GM04504 (cell line): Measurements from ENCODE around the gene PLEKHG4B.
A peak's percentile ranks its signal among the peaks of the same experiment; 100 is the strongest.

Source experiments
- DNase-seq: peaks from one replicate; pipeline ENCODE4 v3.0.0-alpha.2; 2012; ENCODE audit warnings: low read depth

The PLEKHG4B gene

DNA sequence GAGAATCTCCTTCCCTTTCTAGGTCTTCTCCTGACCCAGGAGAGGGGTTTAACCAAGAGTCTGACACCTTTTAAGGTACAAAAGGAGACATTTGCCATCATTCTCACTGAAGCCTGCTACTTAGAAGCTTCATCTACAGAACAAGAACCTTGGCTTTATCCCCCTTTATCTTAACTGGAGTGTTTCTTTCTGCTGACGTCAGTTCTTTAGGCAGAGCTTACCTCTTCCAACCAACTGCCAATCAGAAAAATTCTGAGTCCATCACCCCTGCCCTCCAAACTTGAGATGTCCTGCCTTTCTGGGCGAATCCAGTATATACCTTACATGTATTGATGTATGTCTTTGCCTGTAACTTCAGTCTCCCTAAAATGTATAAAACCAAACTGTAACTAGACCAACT, 37.2 kb downstream of the PLEKHG4B start:
- DNase-seq, result no peak

DNA sequence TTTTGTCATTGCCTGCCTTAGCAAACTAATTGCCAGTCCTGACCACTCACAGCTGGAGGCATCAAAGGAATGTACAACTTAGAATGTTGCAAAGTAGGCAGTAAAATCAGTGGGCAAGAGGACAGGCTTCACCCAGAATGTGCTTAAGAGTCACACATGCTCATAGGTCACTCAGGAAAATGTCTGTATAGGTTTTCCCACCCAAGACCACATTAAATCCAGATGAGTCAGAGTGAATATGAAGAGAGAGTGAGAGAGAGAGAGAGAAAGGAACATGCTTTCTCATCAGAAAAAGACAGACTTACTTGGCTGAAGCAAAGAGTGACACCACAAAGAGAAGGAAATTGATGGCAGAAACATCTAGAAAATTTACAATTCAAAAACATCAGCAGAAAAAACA, 37.9 kb downstream of the PLEKHG4B start:
- peak; percentile 71 for DNase-seq

DNA sequence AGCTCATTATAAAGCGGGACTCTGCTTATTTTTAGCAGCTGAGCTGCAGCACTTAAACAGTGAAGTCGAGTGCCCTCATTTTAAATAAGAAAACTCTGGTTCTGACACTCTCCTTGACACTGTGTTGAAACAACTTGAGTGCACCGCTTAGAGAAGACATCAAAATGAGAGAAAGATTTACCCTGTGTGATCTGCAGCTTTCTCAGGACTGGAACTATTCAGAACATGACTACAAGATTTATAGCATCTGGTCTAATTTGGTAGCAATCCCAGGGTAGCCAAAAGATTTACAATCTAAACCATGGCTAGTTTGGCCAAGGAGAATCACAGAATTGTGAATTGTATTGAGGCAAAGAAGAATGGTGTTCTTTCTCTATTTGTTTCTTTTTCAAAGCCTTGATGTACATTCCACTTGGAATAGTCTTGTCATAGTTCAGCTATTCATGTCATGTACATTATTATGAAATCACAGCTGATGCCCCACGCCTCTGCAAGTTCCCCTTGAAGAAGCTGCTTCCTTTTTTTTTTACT, 38.7 kb downstream of the PLEKHG4B start:
- DNase-seq, result peak; percentile 52

DNA sequence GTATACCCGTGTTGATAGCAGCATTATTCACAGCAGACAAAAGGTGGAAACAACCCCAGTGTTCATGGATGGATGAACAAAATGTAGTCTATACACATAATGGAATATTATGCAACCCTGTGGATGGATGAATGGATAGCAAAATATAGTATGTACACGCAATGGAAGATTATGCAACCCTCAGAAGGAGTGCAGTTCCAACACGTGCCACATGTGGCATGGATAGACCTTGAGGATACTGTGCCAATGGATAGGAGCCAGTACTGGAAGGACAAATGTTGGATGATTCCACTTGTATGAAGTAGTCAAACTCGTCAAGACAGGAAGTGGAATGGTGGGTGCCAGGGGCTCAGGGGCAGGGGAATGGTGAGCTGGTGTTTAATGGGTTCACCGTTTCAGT, 44.9 kb downstream of the PLEKHG4B start:
- DNase-seq, result no peak

DNA sequence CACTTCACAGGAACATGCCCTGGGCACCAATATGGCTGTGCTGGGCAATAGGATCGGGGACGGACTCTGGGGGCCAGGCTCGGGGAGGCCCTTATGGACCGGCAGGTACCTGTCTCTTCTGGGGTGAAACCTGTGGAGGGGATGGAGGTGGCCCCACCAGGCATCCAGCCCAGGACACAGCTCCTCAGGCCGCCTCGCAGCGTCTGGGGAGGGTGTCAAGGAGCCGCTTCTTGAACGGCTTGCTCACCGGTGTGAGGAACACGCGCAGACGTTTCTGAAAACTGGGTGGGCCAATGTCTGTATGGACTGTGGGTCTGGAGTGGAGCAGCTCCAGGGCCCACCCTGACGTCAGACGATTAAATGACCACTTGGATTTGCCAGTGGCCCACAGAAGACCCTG, 45.8 kb downstream of the PLEKHG4B start:
- DNase-seq, result no peak

DNA sequence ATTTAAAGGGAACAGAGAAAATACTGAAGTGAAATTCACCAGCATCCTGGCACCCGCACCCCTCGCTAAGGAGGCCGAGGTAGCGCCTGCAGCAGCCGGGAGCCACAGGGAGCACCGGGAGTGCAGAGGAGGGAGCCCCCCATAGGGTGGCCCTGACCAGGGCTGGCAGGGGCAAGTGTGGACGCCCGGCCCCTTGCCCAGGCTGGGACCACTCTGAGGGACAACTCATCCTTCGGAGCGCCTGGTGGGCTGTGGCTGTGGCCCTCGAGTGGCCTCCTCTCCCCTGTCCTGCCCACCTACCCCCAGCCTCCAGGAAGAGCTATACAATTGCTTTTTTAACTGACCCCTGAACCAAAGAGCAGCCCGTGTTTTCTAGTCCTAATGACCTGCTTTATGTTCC, 47.0 kb downstream of the PLEKHG4B start:
- DNase-seq, result no peak

DNA sequence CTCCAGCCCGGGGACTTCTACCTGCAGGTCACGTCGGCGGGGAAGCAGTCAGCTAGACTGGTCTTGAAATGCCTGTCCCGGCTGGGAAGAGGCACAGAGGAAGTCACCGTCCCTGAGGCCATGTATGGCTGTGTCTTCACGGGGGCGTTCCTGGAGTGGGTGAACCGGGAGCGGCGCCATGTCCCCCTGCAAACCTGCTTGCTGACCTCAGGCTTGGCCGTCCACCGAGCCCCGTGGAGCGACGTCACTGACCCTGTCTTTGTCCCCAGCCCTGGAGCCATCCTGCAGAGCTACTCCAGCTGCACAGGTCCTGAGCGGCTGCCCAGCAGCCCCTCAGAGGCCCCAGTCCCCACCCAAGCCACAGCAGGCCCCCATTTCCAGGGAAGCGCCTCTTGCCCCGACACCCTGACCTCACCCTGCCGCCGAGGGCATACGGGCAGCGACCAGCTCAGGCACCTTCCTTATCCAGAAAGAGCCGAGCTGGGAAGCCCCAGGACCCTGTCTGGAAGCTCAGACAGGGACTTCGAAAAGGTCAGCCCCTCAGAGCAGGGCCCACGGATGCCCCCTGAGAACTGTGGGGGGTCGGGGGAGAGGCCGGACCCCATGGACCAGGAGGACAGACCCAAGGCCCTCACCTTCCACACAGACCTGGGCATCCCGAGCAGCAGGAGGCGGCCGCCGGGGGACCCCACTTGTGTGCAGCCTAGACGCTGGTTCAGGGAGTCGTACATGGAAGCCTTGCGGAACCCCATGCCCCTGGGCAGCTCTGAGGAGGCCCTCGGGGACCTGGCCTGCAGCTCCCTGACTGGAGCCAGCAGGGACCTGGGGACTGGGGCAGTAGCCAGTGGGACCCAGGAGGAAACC, 47.8 kb downstream of the PLEKHG4B start:
- DNase-seq, result no peak

DNA sequence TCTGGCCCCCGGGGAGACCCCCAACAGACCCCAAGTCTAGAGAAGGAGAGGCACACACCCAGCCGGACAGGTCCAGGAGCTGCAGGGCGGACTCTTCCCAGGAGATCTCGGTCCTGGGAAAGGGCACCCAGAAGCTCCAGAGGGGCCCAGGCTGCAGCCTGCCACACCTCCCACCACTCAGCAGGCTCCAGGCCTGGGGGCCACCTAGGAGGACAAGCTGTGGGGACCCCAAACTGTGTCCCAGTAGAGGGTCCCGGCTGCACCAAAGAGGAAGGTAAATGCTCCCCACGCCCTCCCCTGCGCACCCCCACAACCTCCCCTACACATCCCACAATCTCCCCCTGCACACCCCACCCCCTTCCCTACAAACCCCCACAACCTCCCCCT, 48.5 kb downstream of the PLEKHG4B start:
- no peak for DNase-seq

DNA sequence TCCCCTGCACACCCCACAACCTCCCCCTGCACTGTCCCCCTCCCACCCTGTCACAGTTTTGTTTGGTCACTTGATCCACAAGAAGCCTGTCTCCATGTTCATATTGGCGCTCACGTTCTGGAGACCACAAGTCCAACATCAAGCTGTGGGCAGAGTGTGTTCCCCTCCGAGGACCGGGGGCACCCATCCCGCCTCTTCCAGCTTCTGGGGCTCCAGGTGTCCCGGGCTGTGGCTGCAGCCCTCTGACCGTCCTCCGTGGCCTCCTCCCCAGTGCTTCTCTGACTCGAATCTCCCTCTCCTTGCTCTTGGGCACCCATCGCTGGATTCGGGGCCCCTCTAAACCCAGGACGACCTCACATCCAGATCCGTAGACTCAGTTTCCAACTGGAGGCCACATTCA, 49.2 kb downstream of the PLEKHG4B start:
- no peak for DNase-seq

DNA sequence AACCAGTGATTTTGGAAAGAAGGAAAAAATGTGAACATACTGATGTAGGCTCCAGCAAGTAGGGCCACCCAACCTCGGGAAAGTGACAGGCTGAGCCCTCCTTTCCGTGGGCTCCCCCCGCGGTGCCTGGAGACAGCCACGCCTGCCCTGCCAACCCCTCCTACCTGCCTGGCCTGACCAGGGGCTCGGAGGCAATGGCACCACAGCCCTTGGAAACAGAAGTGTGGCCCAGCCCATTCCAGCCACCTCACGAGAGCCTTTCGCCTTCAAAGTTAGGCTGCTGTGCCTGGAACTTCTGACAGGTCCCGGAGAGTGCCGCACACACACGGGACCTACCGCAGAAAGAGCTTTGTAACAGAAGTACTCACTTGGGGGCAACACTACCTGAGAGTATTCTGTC, 49.8 kb downstream of the PLEKHG4B start:
- no peak for DNase-seq

DNA sequence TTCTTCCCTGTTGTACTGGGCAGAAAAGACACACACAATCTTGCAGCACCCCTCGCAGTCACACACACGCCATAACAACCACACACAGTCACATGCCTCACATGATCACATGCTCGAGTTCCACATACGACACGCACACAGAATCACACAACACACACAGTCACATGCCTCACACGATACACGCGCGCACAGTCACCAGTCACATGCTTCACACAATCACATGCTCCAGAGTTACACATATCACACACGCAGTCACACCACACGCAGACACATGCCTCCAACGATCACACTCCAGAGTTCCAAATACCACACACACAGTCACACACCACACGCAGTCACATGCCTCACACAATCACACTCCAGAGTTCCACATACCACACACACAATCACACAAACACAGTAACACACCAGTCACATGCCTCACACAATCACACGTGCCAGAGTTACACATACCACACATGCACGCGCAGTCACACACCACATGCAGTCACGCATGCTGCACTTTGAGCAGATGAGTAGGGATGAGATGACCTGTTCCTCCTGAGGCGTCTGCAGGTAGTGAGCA, 50.4 kb downstream of the PLEKHG4B start:
- DNase-seq, result no peak

DNA sequence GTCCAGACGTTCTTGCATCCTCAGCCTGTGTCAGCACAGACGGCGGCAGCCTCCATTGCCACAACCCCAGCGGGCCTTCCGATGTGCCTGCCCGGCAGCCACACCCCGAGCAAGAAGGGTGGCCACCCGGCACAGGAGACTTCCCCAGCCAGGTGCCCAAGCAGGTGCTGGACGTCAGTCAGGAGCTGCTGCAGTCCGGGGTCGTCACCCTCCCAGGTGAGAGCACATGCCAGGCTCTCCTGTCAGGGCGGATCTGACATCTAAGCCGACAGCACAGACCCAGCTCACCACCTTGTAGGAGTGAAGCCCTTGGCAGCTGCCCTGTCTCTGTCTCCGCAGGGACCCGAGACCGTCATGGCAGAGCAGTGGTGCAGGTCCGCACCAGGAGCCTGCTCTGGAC, 51.1 kb downstream of the PLEKHG4B start:
- DNase-seq, result no peak

DNA sequence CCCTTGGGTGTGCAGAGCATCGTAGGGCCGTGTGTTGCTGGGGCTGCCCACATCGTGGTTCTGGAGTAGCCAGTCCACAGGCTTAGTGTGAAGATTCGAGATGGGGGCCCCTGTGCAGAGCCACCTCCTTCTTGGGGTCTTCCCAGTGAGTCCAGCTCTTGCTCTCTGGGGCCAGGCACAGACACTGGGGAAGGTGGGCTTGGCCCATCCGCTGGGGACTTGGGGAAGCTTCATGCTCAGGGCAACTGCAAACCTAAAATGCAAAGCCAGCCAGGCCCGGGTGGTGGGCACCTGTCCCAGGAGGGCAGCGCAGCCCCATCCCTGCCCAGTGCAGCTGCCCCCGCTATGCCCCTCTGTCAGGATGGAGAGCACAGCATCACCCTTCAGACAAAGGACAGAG, 53.0 kb downstream of the PLEKHG4B start:
- no peak for DNase-seq

DNA sequence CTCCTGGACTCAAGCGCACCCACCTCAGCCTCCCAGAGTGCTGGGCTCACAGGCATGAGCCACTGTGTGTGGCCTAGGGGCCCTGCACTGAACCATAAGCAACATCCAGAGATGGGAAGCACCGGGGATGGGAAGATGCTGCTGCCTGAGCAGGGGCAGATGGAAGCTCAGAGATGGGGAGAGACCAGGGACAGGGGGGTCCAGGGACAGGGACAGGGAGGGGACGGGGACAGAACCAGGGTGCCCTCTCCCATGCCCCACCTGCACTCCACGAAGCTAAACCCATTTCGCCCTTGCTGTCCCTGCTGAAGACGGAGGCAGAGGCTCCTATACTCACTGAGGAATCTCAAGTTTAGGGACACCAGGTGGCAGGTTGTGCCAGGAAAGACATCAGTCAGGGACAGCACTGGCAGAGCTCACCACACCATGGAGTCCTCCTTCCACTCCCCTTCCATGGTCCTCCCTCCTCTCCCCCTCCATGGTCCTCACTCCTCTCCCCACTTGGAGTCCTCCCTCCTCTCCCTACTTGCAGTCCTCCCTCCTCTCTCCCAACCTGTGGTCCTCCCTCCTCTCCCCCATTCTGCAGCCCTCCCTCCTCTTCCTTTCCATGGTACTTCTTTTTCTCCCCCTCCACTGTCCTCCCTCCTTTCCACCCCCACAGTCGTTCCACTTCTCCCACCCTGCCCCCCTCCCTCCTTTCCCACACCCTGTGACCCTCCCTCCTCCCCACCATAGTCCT, 53.8 kb downstream of the PLEKHG4B start:
- no peak for DNase-seq

DNA sequence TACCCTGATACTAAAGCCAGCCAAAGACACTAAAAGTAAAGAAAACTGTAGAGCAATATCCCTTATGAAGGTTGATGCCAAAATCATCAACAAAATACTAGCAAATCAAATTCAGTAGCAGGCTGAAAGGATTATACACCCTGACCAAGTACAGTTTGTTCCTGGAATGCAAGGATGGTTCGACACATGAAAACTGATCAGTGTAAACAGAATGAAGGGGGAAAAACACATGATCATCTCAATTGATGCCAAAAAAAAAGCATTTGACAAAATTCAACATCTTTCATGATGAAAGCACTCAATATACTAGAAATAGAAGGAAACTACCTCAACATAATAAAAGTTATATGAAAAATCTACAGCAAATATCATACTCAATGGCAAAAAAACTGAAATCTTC, 55.8 kb downstream of the PLEKHG4B start:
- no peak for DNase-seq

DNA sequence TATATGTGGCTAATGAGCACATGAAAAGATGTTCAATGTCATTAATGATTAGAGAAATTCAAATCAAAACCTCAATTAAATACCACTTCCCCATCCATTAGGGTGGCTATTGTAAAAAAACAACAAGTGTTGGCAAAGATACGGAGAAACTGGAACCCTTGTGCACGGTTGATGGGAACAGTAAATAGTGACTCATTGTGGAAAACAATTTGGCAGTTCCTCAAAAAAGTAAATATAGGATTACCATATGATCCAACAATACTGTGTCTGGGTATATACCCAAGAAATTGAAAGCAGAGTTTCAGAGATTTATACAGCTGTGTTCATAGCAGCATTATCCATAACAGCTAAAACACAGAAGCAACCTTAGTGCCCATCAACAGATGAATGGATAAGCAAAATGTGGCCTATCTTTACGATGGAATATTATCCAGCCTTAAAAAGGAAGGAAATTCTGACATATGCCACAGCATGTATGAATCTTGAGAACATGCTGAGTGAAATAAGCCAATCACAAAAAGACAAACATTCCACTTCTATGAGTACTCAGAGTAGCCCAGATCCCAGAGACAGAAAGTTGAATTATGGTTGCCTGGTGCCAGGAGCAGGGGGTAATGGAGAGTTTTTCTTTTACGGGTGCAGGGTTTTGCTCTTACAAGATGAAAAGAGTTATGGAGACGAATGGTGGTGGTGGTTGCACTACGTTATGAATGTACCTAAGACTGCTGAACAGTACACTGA, 57.9 kb downstream of the PLEKHG4B start:
- no peak for DNase-seq

DNA sequence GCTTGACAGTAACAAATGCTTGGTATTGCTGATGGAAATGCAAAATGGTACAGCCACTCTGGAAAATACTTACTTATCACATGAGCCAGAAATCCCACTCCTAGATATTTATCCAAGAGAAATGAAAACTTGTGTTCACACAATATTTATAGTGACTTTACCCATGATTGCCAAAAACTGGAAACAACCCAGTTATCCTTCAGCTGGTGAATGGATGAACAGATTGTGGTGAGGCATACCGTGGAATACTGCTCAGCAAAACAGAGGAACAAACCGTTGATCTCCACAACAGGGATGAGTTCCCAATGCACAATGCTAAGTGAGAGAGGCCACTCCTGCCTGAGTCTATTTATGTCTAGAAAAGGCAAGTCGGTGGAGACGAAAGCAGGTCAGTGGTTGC, 58.8 kb downstream of the PLEKHG4B start:
- no peak for DNase-seq

DNA sequence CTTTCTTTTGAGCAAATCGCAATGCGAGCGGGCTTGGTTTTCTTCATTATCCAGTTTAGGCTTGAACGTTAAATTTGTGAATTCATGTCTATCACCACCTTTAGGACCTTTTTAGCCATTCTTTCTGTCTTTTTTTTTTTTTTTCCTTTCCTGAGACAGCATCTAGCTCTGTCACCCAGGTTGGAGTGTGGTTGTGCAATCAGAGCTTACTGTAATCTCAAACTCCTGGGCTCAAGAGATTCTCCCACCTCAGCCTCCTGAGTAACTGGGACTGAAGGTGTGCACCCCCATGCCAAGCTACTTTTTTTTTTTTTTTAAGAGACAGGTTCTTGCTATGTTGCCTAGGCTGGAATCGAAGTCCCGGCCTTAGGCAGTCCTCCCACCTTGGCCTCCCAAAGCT, 60.1 kb downstream of the PLEKHG4B start:
- no peak for DNase-seq

DNA sequence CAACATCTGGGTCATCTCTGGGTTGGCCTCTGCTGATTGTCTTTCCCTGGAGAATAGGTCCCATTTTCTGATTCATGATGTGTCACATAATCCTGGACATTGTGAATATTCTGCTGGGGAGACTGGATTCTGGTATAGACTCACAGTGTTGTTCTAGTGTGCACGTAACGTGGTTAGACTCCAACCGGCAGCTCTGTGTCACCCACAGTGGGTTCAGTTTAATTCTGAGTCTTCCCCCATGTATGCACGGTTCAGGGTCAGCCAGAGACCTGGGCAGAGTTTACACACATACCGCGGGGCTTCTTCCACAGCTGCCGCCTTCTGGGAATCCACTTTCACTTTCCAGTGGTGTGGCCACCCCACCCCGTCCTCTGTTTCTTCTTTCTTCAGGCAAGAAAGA, 61.3 kb downstream of the PLEKHG4B start:
- DNase-seq, result no peak

DNA sequence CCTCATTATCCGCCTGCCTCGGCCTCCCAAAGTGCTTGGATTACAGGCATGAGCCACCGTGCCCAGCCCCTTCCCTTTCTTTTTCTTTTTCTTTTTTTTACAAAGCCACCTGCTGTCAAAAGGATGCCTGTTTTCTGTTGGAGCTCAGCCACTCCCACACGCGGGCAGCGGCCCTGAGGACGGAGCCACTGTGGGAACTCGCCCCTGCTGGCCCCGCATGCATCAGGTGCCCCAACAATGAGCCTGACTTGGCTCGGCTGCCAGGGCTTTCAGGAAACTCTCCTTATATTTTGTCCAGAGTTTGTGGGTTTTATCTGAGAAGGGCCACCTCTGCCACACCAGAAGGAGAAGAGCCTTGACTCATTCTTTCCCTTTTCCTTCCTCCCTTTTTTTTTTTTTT, 62.3 kb downstream of the PLEKHG4B start:
- no peak for DNase-seq

DNA sequence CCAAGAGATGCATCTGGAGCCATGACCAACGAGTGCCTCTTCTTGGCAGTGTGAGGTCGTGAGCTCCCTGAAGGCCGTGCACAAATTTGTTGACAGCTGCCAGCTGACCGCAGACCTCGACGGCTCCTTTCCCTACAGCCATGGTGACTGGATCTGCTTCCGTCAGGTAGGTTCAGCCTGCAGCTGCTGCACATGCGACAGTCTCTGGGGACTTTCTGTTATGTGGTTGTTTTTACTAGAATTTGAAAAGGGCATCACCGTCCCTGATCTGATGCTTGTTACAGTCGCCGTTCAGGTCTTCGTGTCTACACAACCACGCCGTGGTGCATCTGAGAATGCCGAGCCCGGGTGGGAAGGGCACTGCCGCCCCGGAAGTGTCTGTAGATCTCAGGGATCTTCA, 62.9 kb downstream of the PLEKHG4B start:
- no peak for DNase-seq

DNA sequence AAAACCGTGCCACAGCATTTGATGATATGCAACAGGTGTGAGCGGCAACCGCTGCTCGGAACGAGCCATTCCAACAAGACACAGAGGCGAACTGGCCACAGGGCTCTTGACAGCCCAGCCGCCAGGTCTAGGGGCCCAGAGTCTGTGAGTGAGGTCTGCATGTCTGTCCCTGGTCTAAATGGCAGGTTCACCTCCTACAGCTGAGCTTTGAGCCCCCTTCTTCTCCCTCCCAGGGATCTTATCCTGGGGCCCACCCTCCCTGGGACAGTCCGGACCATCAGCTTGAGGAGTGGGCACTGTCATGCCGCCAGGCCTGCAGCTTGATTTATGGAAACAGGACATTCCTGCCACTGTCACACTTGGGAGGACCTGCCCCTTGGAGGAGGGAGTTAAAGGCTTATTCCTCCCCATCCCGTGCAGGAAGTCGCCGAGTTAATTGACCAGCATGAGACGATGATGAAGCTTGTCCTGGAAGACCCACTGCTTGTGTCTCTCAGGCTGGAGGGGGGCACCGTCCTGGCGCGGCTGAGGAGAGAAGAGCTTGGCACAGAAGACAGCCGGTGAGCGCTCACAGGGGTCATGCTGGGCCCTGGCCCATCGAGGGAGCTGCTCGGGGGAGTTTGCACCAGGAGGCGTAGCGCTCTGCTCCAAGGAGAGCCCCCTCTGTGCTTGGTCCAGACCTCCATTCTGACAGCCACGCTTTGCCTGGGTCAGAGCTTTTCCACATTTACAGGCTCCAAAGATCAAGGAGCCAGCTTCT, 63.9 kb downstream of the PLEKHG4B start:
- DNase-seq, result no peak
